GM23338 (cell line): ENCODE measurements around the gene COPS4. TPM values are rescaled to one million over a fixed set of nuclear protein-coding genes. Genes with fewer than 3 reads are reported as not detected.

Experiments
- ATAC-seq: fragments of 200-7000 bp; cut with Tn5 transposase; 3 replicates; pipeline ENCODE4 v1.9.1; 2020
- DNase-seq: peaks from one replicate; pipeline ENCODE4 v3.0.0-alpha.2; 2015; ENCODE audit warnings: low spot score
- H2AFZ ChIP-seq: fragments of 200-600 bp; sonication (generic); 2 replicates; pipeline ENCODE4 v1.8.0; 2016; ENCODE audit warnings: antibody characterized with exemption, mild to moderate bottlenecking, moderate library complexity
- H3F3A ChIP-seq: fragments of 200-600 bp; sonication (generic); replicated peaks from 2 replicates; pipeline ENCODE4 v1.8.0; 2017; ENCODE audit warnings: antibody characterized with exemption, mixed run types, low read depth
- H3K27ac ChIP-seq: fragments of 200-600 bp; sonication (generic); 2 replicates; pipeline ENCODE4 v1.6.1; 2016; ENCODE audit warnings: low read depth
- H3K27me3 ChIP-seq: fragments of 200-600 bp; sonication (generic); 2 replicates; pipeline ENCODE4 v1.8.0; 2016; ENCODE audit warnings: mild to moderate bottlenecking, mixed run types, moderate library complexity; ENCODE audit not compliant: insufficient read depth
- H3K36me3 ChIP-seq: fragments of 200-600 bp; sonication (generic); 2 replicates; pipeline ENCODE4 v1.8.0; 2016; ENCODE audit warnings: mild to moderate bottlenecking; ENCODE audit not compliant: insufficient read depth
- H3K4me1 ChIP-seq: fragments of 200-600 bp; sonication (generic); 2 replicates; pipeline ENCODE4 v1.8.0; 2016; ENCODE audit warnings: mild to moderate bottlenecking, moderate library complexity; ENCODE audit not compliant: insufficient read depth
- H3K4me2 ChIP-seq: fragments of 200-600 bp; sonication (generic); 2 replicates; pipeline ENCODE4 v1.7.1; 2017; ENCODE audit warnings: mixed run types
- H3K4me3 ChIP-seq: fragments of 200-600 bp; sonication (generic); 2 replicates; pipeline ENCODE4 v1.6.1; 2016; ENCODE audit warnings: mixed run types
- H3K79me2 ChIP-seq: fragments of 200-600 bp; sonication (generic); replicated peaks from 2 replicates; pipeline ENCODE4 v1.8.0; 2017; ENCODE audit warnings: mild to moderate bottlenecking; ENCODE audit not compliant: insufficient read depth
- H3K9me2 ChIP-seq: fragments of 200-600 bp; sonication (generic); 2 replicates; pipeline ENCODE4 v1.8.0; 2017; ENCODE audit not compliant: insufficient read depth
- H4K20me1 ChIP-seq: fragments of 200-600 bp; sonication (generic); replicated peaks from 2 replicates; pipeline ENCODE4 v1.8.0; 2017; ENCODE audit warnings: mild to moderate bottlenecking; ENCODE audit not compliant: insufficient read depth
- H3K27ac Mint-ChIP-seq: 2 replicates; pipeline ENCODE4 v1.8.0; 2020; ENCODE audit warnings: inconsistent platforms, mild to moderate bottlenecking, moderate library complexity, mixed read lengths
- H3K27me3 Mint-ChIP-seq: 3 replicates; pipeline ENCODE4 v1.8.0; 2022; ENCODE audit warnings: low read depth, mild to moderate bottlenecking, moderate library complexity, mixed read lengths, inconsistent platforms; ENCODE audit not compliant: insufficient read depth, poor library complexity
- H3K36me3 Mint-ChIP-seq: 3 replicates; pipeline ENCODE4 v1.8.0; 2021; ENCODE audit warnings: low read depth, mild to moderate bottlenecking, inconsistent platforms, moderate library complexity, mixed read lengths
- H3K4me1 Mint-ChIP-seq: 3 replicates; pipeline ENCODE4 v1.8.0; 2020; ENCODE audit warnings: mild to moderate bottlenecking, inconsistent platforms, mixed read lengths
- H3K4me3 Mint-ChIP-seq: 3 replicates; pipeline ENCODE4 v1.8.0; 2021; ENCODE audit warnings: moderate library complexity, mild to moderate bottlenecking, inconsistent platforms, mixed read lengths
- H3K9me3 Mint-ChIP-seq: 3 replicates; pipeline ENCODE4 v1.8.0; 2020; ENCODE audit warnings: moderate library complexity, mild to moderate bottlenecking, inconsistent platforms, mixed read lengths
- CREB1 ChIP-seq: fragments of 250-450 bp; sonication (Bioruptor Pico); IDR thresholded peaks from 2 replicates; pipeline ENCODE4 v1.5.0; 2020; ENCODE audit warnings: low read depth, mild to moderate bottlenecking, moderate library complexity
- EZH2 ChIP-seq: fragments of 200-600 bp; sonication (generic); IDR thresholded peaks from one replicate; pipeline ENCODE4 v1.8.0; 2017; ENCODE audit warnings: antibody characterized with exemption, mild to moderate bottlenecking, low read depth; ENCODE audit not compliant: unreplicated experiment
- EZH2phosphoT487 ChIP-seq: fragments of 200-600 bp; sonication (generic); IDR thresholded peaks from one replicate; pipeline ENCODE4 v1.8.1; 2018; ENCODE audit warnings: antibody characterized with exemption; ENCODE audit not compliant: unreplicated experiment
- JUNB ChIP-seq: IDR thresholded peaks from one replicate; pipeline ENCODE4 v1.6.1; 2016; ENCODE audit warnings: antibody characterized with exemption; ENCODE audit not compliant: unreplicated experiment
- NANOG ChIP-seq: IDR thresholded peaks from 2 replicates; pipeline ENCODE4 v1.6.1; 2016; ENCODE audit warnings: antibody characterized with exemption, borderline replicate concordance
- POLR2AphosphoS5 ChIP-seq: IDR thresholded peaks from 2 replicates; pipeline ENCODE4 v1.6.1; 2016; ENCODE audit warnings: antibody characterized with exemption, low read depth
- STAT1 ChIP-seq: IDR thresholded peaks from one replicate; pipeline ENCODE4 v1.6.1; 2016; ENCODE audit warnings: antibody characterized with exemption; ENCODE audit not compliant: unreplicated experiment
- ZNF114 ChIP-seq: fragments of 250-450 bp; sonication (Bioruptor Pico); IDR thresholded peaks from 2 replicates; pipeline ENCODE4 v1.5.0; 2020; ENCODE audit warnings: mild to moderate bottlenecking, moderate library complexity
- ZNF331 ChIP-seq: fragments of 250-450 bp; sonication (Bioruptor Pico); IDR thresholded peaks from 2 replicates; pipeline ENCODE4 v1.5.0; 2020; ENCODE audit warnings: low read depth, mild to moderate bottlenecking, moderate library complexity
- polyA plus RNA-seq: library from polyadenylated mRNA; unstranded; fragments of >200 nt; fragmentation: Nextera tagmentation; extraction: Ambion mirVana; gene quantifications from 2 replicates; pipeline ENCODE4 v1.2.1, GENCODE V29; 2016
- total RNA-seq: library from RNA; depleted of rRNA; stranded (reverse); fragments of >200 nt; shearing (Covaris generic); gene quantifications from 2 replicates; pipeline ENCODE4 v1.2.3, GENCODE V29; 2014
- TF ChIP-seq, protein P1 (sequence below), 2 experiments: fragments of 200-600 bp in 1 of 2; sonication (generic) in 1 of 2; conservative IDR thresholded peaks; 2 replicates each; pipeline versions ENCODE4 v1.5.1 to v1.6.1; 2016 to 2017; ENCODE audit warnings: antibody characterized with exemption in 2 of 2, low read depth in 2 of 2, mild to moderate bottlenecking in 2 of 2, moderate library complexity in 1 of 2
- TF ChIP-seq, protein P2 (sequence below): IDR thresholded peaks from one replicate; pipeline ENCODE4 v1.6.1; 2018; ENCODE audit warnings: antibody characterized with exemption; ENCODE audit not compliant: unreplicated experiment
- TF ChIP-seq, protein P3 (sequence below): fragments of 250-450 bp; sonication (Bioruptor Pico); IDR thresholded peaks from 2 replicates; pipeline ENCODE4 v1.5.0; 2020; ENCODE audit warnings: mild to moderate bottlenecking, moderate library complexity
- TF ChIP-seq, protein P4 (sequence below): IDR thresholded peaks from 2 replicates; pipeline ENCODE4 v1.6.1; 2016; ENCODE audit warnings: antibody characterized with exemption

Gene COPS4
- total and polyA plus RNA-seq, 2 experiments from 2014 or later = 23.7 to 46.6 TPM

DNA sequence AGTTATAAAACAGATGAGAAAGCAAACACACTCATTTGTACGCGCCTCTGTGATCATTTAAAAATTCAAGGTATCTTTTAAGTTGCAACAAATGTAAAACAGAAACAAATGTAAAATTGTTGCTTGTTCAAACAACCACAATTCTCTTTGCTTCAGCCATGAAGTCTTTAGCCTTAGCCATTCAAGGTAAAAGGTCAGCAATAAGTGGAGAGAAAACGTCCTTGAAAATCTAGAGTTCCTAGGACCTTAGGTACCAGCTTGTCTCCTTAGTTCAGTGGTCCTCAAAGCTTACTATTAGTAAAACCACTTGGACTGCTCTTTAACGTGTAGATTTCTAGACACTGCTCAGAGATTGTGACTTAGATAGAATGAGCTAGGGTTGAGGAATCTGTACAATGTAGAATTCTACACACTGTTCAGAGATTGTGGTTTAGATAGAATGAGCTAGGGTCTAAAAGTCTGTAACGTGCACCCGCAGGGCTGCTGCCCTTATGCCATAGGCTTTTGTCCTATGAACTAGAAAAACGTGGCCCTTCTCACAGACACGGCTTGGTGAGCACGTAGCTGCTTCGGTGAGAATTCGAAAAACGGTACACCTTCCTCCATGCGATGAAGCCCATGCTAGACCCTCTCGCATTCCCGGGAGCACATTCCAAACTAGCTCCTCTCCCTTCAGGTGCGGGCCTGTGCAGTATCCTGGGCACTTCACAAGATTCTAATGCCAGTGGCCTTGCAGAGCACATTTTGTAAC is 77.9 kb downstream of the COPS4 start:
- H3K9me2 ChIP-seq = no peaks in the 10 kb centered on the region
- H3K4me3 ChIP-seq = no peak overlapping the region
- DNase-seq (peak; percentile 33), ATAC-seq (no peak)
- no peaks in the 10 kb centered on the region for H3F3A ChIP-seq
- no peaks in the 10 kb centered on the region for H3K79me2 ChIP-seq
- no peak overlapping the region for H3K4me2 ChIP-seq
- H3K36me3 Mint-ChIP-seq = no peaks in the 10 kb centered on the region
- no peak overlapping the region for H3K4me3 Mint-ChIP-seq
- H3K27me3 ChIP-seq = peaks cover 13% of the 10 kb centered on the region
- peaks cover 31% of the 10 kb centered on the region for H3K4me1 Mint-ChIP-seq
- no peak overlapping the region for H3K27ac Mint-ChIP-seq
- peaks cover 21% of the 10 kb centered on the region for H3K27me3 Mint-ChIP-seq
- H3K27ac ChIP-seq = no peak overlapping the region
- H2AFZ ChIP-seq = 0 out of 2 replicates have a peak overlapping the region, but pooled peaks have one; percentile 8
- H3K9me3 Mint-ChIP-seq = no peaks in the 10 kb centered on the region
- TF ChIP-seq, protein P1, sequence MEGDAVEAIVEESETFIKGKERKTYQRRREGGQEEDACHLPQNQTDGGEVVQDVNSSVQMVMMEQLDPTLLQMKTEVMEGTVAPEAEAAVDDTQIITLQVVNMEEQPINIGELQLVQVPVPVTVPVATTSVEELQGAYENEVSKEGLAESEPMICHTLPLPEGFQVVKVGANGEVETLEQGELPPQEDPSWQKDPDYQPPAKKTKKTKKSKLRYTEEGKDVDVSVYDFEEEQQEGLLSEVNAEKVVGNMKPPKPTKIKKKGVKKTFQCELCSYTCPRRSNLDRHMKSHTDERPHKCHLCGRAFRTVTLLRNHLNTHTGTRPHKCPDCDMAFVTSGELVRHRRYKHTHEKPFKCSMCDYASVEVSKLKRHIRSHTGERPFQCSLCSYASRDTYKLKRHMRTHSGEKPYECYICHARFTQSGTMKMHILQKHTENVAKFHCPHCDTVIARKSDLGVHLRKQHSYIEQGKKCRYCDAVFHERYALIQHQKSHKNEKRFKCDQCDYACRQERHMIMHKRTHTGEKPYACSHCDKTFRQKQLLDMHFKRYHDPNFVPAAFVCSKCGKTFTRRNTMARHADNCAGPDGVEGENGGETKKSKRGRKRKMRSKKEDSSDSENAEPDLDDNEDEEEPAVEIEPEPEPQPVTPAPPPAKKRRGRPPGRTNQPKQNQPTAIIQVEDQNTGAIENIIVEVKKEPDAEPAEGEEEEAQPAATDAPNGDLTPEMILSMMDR (conservative IDR thresholded peaks at IDR 0.05; ENCODE audit: low read depth in 2 of 2) = no peak
- TF ChIP-seq, protein P2, sequence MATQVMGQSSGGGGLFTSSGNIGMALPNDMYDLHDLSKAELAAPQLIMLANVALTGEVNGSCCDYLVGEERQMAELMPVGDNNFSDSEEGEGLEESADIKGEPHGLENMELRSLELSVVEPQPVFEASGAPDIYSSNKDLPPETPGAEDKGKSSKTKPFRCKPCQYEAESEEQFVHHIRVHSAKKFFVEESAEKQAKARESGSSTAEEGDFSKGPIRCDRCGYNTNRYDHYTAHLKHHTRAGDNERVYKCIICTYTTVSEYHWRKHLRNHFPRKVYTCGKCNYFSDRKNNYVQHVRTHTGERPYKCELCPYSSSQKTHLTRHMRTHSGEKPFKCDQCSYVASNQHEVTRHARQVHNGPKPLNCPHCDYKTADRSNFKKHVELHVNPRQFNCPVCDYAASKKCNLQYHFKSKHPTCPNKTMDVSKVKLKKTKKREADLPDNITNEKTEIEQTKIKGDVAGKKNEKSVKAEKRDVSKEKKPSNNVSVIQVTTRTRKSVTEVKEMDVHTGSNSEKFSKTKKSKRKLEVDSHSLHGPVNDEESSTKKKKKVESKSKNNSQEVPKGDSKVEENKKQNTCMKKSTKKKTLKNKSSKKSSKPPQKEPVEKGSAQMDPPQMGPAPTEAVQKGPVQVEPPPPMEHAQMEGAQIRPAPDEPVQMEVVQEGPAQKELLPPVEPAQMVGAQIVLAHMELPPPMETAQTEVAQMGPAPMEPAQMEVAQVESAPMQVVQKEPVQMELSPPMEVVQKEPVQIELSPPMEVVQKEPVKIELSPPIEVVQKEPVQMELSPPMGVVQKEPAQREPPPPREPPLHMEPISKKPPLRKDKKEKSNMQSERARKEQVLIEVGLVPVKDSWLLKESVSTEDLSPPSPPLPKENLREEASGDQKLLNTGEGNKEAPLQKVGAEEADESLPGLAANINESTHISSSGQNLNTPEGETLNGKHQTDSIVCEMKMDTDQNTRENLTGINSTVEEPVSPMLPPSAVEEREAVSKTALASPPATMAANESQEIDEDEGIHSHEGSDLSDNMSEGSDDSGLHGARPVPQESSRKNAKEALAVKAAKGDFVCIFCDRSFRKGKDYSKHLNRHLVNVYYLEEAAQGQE = no peak
- no peak for TF ChIP-seq NANOG
- TF ChIP-seq EZH2phosphoT487 = no peak
- no peak for TF ChIP-seq CREB1 (CRISPR knock-in tag)
- TF ChIP-seq, protein P3, sequence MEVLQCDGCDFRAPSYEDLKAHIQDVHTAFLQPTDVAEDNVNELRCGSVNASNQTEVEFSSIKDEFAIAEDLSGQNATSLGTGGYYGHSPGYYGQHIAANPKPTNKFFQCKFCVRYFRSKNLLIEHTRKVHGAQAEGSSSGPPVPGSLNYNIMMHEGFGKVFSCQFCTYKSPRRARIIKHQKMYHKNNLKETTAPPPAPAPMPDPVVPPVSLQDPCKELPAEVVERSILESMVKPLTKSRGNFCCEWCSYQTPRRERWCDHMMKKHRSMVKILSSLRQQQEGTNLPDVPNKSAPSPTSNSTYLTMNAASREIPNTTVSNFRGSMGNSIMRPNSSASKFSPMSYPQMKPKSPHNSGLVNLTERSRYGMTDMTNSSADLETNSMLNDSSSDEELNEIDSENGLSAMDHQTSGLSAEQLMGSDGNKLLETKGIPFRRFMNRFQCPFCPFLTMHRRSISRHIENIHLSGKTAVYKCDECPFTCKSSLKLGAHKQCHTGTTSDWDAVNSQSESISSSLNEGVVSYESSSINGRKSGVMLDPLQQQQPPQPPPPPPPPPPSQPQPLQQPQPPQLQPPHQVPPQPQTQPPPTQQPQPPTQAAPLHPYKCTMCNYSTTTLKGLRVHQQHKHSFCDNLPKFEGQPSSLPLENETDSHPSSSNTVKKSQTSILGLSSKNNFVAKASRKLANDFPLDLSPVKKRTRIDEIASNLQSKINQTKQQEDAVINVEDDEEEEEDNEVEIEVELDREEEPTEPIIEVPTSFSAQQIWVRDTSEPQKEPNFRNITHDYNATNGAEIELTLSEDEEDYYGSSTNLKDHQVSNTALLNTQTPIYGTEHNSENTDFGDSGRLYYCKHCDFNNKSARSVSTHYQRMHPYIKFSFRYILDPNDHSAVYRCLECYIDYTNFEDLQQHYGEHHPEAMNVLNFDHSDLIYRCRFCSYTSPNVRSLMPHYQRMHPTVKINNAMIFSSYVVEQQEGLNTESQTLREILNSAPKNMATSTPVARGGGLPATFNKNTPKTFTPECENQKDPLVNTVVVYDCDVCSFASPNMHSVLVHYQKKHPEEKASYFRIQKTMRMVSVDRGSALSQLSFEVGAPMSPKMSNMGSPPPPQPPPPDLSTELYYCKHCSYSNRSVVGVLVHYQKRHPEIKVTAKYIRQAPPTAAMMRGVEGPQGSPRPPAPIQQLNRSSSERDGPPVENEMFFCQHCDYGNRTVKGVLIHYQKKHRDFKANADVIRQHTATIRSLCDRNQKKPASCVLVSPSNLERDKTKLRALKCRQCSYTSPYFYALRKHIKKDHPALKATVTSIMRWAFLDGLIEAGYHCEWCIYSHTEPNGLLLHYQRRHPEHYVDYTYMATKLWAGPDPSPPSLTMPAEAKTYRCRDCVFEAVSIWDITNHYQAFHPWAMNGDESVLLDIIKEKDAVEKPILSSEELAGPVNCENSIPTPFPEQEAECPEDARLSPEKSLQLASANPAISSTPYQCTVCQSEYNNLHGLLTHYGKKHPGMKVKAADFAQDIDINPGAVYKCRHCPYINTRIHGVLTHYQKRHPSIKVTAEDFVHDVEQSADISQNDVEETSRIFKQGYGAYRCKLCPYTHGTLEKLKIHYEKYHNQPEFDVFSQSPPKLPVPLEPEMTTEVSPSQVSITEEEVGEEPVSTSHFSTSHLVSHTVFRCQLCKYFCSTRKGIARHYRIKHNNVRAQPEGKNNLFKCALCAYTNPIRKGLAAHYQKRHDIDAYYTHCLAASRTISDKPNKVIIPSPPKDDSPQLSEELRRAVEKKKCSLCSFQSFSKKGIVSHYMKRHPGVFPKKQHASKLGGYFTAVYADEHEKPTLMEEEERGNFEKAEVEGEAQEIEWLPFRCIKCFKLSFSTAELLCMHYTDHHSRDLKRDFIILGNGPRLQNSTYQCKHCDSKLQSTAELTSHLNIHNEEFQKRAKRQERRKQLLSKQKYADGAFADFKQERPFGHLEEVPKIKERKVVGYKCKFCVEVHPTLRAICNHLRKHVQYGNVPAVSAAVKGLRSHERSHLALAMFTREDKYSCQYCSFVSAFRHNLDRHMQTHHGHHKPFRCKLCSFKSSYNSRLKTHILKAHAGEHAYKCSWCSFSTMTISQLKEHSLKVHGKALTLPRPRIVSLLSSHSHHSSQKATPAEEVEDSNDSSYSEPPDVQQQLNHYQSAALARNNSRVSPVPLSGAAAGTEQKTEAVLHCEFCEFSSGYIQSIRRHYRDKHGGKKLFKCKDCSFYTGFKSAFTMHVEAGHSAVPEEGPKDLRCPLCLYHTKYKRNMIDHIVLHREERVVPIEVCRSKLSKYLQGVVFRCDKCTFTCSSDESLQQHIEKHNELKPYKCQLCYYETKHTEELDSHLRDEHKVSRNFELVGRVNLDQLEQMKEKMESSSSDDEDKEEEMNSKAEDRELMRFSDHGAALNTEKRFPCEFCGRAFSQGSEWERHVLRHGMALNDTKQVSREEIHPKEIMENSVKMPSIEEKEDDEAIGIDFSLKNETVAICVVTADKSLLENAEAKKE (CRISPR knock-in tag) = no peak
- no peak for TF ChIP-seq POLR2AphosphoS5
- TF ChIP-seq STAT1 = no peak
- no peak for TF ChIP-seq EZH2
- TF ChIP-seq, protein P4, sequence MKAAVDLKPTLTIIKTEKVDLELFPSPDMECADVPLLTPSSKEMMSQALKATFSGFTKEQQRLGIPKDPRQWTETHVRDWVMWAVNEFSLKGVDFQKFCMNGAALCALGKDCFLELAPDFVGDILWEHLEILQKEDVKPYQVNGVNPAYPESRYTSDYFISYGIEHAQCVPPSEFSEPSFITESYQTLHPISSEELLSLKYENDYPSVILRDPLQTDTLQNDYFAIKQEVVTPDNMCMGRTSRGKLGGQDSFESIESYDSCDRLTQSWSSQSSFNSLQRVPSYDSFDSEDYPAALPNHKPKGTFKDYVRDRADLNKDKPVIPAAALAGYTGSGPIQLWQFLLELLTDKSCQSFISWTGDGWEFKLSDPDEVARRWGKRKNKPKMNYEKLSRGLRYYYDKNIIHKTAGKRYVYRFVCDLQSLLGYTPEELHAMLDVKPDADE = no peak
- TF ChIP-seq JUNB = no peak
- no peak for TF ChIP-seq ZNF331 (CRISPR knock-in tag)
- TF ChIP-seq ZNF114 (CRISPR knock-in tag) = no peak
- no peaks in the 10 kb centered on the region for H3K36me3 ChIP-seq
- H3K4me1 ChIP-seq = peaks cover 20% of the 10 kb centered on the region
- no peaks in the 10 kb centered on the region for H4K20me1 ChIP-seq
